M059J (cell line): Measurements from ENCODE around the gene SOCS3. TPM values are rescaled to one million over a fixed set of nuclear protein-coding genes. Genes with fewer than 3 reads are reported as not detected.

Source experiments
- DNase-seq: peaks from one replicate; pipeline ENCODE4 v3.0.0-alpha.2; 2012; ENCODE audit warnings: low read depth
- total RNA-seq: library from RNA; depleted of rRNA; stranded (reverse); fragments of >200 nt; shearing (Covaris generic); gene quantifications from 2 replicates; pipeline ENCODE4 v1.2.3, GENCODE V29; 2014

SOCS3 gene
- total RNA-seq, 1 experiment from 2014 or later, result 39.3 TPM

DNA sequence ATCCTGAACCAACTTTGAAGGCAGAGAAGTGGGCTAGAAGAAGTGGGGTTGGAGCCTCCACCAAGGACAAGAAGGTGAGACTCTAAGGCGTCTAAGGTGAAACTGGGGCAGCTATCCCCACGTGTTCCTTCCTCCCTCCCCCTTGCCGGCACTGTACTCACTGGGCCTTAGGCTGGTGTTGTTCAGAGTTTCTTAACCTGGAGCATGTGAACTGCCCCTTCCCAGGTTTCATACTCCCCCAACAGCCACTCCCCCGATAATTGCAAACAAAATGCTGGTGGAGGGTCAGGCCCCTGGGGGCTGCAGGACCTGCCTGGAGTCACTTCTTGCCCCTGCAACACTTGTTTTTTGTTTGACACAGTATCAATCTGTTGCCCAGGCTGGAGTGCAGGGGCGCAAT, 7.3 kb upstream of the SOCS3 start:
- no peak for DNase-seq

- no peak for DNase-seq
These were observed 6.4 kb upstream of the SOCS3 start for GRCh38 chr17:78366109-78366848.

GRCh38 chr17:78365561-78366108, 5.8 kb upstream of the SOCS3 start:
- peak; percentile 53 for DNase-seq

DNA sequence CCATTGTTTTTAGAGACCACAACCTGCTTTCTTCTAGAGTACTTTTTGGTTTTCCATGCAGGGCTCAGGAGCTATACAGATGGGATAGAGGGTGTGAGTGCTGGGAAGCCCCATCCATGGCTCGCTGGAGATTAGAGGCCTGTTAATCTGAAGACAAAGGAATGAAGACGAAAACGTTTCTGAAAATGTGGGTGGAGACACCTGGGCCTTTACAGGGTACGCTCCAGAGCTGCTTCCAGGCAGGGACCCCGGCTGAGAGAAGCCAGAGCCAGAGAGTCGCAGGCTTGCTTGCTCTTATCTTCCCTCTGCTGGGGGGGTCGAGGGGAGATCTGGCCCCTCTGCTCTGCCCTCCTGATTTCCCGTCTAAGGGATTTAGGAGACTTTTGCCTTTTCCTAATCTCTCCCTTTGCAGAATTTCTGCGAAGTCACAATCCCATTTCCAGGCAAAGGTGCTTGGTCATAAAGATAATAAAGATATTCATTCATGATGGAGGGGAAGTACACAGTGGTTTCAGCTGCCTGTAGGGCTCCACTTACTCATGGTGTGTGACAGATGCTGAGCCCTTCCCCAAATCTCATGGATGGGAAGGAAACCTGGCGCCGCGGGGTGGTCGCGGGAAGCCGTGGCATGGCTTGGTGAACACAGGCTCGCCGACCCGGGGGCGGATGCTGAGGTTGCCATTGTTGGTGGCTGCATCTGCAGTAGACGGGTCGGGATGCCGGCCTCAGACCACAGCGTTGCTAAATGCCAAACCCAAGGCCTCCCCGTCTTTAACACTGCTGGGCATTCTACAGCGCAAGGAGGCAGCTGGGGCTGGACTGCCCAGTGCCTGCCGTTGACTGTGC, 4.8 kb upstream of the SOCS3 start:
- DNase-seq, result no peak

DNA sequence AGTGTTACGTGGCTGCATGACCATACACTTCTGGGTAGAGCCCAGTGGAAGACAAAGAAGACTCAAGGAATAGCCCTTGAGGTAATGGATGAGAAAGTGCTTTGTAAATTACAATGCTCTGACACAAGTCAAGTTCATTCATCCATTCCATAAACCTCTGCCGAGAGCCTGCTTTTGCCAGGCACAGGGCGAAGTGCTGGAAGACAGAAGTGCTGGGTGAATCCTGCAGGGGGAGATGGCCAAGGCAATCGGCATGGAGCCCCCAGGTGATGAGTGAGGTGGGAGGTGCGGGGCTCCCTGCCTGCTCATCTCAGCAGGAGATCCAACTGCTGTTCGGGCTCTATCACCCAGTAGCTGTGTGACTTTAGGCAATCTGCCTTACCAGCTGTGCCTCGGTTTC, 2.8 kb upstream of the SOCS3 start:
- DNase-seq, result no peak

GRCh38 chr17:78362232-78362631, 2.4 kb upstream of the SOCS3 start:
- DNase-seq, result no peak

DNA sequence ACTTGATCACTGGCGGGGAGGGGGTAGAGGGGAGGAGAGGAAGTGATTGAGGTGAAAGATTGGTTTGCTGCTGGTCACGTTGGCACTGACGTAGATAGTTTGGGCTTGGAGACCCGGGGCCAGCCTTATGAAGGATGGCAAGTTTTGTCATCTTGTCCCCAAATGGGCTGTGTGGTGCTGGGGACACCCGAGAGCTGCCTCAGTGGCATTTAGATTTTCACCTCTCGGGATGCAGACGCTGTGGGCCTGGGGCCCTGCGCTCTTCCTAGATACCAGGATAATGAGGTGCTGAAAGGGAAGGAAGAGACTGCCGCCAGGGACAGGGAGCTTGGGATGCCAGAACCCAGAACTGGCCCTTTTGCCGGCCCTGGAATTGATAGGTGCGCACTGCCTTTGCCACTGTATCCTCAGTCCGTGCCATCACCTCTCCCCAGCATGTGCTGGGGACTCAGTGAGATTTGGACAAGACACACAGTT, 1.4 kb upstream of the SOCS3 start:
- no peak for DNase-seq

DNA sequence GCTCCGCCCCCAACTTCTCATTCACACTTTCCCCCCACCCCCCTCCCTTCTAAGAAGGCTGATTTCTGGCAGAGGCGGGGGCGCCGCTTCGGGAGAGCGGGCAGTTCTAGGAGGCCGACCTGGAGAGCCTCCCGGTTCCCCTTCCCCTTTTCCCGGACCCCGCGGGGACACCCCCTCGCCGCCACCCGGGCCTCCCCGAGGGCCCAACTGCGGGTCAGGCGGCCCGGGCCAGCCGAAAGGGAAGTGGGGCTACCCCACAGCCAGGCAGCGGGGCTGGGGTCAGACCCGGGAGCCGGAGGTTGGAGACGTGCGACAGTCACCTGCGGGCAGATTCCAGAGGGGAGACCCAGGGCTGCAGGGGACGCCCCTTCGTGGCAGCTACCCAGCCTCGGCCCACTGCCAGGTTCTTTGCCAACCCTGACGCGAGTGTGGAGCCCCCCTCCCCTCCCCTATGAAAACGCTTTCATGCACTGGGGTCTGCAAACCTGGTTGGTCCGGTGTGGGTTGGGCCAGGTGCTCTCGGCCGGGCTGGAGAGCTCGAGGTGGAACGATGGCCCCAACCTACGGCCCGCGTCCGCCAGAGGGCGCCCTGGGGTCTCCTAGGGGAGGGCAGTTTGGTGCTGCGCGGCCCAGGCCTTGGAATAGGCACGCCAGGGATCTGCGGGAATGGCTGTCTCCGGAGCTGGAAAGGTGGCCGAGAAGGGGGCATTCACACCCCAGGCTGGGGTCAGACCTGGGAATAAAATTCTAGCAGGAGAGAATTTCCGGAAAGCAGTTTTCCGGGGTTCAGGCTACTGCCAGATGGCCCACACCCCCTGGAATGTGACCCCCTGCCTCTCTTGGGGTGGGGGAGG, 721 bp upstream of the SOCS3 start:
- DNase-seq, result peak; percentile 81

- peak; percentile 51 for DNase-seq
These were observed 418 bp downstream of the SOCS3 start for GRCh38 chr17:78359321-78359996.

DNA sequence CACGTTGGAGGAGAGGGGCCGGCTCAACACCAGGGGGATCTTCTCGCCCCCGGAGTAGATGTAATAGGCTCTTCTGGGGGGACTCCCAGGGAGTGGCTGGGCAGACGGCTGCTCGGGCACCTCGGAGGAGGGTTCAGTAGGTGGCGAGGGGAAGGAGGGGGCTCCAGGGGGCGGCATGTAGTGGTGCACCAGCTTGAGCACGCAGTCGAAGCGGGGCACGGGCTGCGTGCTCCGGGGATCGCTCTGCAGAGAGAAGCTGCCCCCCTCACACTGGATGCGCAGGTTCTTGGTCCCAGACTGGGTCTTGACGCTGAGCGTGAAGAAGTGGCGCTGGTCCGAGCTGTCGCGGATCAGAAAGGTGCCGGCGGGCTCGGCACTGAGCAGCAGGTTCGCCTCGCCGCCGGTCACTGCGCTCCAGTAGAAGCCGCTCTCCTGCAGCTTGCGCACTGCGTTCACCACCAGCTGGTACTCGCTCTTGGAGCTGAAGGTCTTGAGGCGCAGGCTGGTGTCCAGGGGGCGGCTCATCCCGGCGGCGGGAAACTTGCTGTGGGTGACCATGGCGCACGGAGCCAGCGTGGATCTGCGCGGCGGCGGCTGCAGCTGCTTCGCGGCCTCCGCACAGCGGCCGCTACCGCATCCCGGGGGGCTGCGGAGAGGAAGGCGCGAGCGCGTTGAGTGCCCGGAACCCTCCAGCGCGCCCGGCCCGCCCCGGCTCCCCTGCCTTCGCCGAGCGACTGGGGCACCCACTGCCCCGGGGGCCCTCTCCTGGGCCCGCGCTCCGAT, 1.1 kb downstream of the SOCS3 start:
- peak; percentile 27 for DNase-seq

DNA sequence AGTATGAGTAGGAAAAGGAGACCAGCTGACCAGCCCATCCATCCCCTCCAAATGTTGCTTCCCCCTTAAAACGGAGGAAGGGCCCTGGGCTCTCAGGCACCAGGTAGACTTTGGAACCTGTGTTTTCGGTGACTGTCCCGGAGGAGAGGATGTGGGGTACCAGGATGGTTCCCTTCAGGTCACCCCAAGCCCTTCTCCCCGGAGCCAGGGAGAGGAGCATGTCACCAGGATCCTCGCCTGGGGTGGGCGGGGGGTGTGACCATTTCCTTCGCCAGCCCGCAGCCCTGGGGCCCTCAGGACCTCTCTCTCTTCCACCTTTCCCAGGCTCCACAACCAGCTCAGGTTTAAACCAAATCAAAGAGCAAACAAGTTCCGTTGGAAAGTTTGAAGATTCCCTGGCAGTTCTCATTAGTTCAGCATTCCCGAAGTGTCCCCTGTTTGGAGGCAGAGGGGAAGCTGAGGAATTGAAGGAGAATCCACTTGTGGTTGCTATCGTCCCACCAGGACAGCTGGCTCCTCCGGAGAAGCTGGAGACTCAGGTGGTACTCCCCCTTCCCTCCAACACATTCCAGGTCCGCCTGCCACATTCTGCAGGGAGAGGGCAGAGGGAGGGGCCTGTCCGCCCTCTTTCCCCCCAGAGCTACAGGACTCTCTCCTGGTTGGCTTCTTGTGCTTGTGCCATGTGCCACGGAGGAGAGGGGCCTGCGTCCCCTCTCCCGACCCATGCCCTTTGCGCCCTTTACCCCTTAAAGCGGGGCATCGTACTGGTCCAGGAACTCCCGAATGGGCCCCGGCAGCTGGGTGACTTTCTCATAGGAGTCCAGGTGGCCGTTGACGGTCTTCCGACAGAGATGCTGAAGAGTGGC, 2.0 kb downstream of the SOCS3 start:
- peak; percentile 40 for DNase-seq

GRCh38 chr17:78357177-78357586, 2.7 kb downstream of the SOCS3 start:
- peak; percentile 94 for DNase-seq

DNA sequence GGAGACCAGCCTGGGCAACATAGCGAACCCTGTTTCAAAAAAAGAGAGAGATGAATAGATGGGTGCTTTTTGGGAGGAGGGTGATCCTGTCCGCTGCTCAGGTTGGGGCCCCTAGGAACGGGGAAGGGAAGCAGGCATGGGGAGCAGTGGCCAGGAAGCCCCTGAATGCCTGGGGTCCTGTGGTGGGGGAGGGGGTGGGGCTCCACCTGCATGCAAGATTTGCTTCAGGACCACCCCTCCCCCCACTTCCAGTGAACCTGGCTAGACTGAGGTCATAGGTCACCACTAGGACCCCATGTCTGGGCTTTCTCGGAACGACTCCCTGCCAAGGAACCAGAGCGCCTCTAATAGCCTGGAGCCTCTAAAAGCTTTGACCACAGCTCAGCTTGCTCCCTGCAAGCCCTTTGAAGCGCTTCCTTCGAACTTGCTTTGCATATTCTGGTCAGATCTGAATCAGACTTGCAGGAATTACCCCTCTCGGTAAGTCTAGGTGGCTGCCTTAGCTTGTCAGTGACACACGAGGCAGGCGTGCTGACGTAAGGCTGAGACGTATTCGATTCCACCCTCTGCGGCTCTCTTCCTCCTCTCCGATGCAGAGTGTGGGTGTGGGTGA, 3.7 kb downstream of the SOCS3 start:
- DNase-seq, result peak; percentile 96

GRCh38 chr17:78355701-78356100, 4.2 kb downstream of the SOCS3 start:
- no peak for DNase-seq

DNA sequence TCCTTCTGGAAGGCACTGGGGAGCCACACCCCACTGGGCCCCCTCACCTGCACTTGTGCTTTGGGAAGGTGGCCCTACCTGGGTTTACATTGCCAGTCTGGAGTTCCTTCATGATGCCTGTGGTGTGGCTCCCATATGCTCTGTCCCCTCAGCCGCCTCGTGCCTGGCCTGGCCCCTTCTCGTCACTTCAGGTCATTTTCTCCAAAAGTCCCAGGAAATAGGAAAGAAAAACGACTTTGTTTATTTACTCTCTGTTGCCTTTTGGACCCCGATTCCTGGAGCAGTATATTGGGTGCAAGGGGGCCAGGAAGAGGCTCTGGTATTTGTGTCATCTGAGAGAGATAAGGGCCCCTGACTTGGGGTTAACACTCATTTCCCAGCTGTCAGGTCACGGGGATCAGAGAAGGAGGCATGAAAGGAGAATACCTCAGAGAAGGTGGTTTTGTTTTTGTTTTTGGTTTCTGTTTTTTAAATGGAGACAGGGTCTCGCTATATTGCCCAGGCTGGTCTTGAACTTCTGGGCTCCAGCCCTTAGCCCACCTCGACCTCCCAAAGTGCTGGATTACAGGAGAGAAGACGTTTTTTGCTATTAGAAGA, 4.7 kb downstream of the SOCS3 start:
- DNase-seq, result no peak

- DNase-seq, result no peak
These were observed 6.0 kb downstream of the SOCS3 start for GRCh38 chr17:78353834-78354233.

DNA sequence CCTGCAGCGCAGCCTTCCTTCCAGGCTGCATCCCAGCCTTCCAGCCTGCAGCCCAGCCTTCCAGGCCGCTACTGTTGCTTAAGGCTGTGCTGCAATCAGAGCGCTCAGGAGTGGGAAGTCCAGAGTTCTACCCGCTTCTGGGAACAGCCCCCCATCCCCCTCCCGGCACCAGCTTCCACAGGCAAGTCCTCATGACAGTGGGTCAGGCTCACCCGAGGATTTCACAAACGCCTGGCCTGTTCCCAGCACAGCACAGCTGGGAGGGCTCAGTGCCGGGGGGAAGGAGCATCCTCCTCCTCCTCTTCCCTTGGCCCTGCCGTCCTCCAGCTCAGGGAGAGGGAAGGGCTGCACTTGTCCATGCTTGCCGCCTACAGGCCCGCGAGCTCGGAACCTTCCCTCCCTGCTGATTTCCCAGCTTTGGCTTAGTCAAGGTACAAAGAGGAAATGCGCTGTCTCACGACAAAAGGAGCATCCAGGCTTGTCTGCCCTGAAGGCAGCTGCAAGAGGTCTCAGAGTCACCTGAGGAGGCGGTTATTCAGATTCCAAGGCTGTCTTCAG, 8.3 kb downstream of the SOCS3 start:
- peak; percentile 80 for DNase-seq
